Upper lobe of left lung (tissue), 6 donors: Measurements from ENCODE around the gene TMEM134. TPM values are rescaled to one million over a fixed set of nuclear protein-coding genes. Genes with fewer than 3 reads are reported as not detected.

Experiments used
- ATAC-seq, 2 donors: fragments of 200-7000 bp; cut with Tn5 transposase; one replicate each; pipeline ENCODE4 v1.9.1; 2022; ENCODE audit warnings: mild to moderate bottlenecking in 2 of 2, moderate library complexity in 2 of 2; ENCODE audit not compliant: low FRiP score in 2 of 2
- DNase-seq, 2 donors: peaks; one replicate each; pipeline ENCODE4 v3.0.0-alpha.2; 2019 to 2020
- H3K27ac ChIP-seq, 4 donors: fragments of 200-600 bp; sonication (generic); one replicate each; pipeline ENCODE4 v1.5.1; 2016 to 2019
- H3K27me3 ChIP-seq, 4 donors: fragments of 200-600 bp; sonication (generic); one replicate each; pipeline ENCODE4 v1.5.1; 2017 to 2019
- H3K36me3 ChIP-seq, 4 donors: fragments of 200-600 bp; sonication (generic); one replicate each; pipeline ENCODE4 v1.5.1; 2016 to 2019
- H3K4me1 ChIP-seq, 4 donors: fragments of 200-600 bp; sonication (generic); one replicate each; pipeline ENCODE4 v1.5.1; 2018 to 2019
- H3K4me3 ChIP-seq, 4 donors: fragments of 200-600 bp; sonication (generic); one replicate each; pipeline ENCODE4 v1.5.1; 2017 to 2019; ENCODE audit warnings: mild to moderate bottlenecking in 2 of 4, moderate library complexity in 1 of 4
- H3K9me3 ChIP-seq, 4 donors: fragments of 200-600 bp; sonication (generic); one replicate each; pipeline ENCODE4 v1.5.1; 2018 to 2019
- EP300 ChIP-seq, 4 donors: sonication (generic); formaldehyde crosslinking; IDR thresholded peaks; one replicate each; pipeline ENCODE4 v1.5.1; 2017; ENCODE audit warnings: antibody characterized with exemption in 4 of 4, control low read depth in 2 of 4
- POLR2A ChIP-seq, 4 donors: fragments of 450-650 bp; IDR thresholded peaks; one replicate each; pipeline ENCODE4 v1.5.1; 2016 to 2017; ENCODE audit warnings: antibody characterized with exemption in 4 of 4, mild to moderate bottlenecking in 2 of 4
- POLR2AphosphoS5 ChIP-seq, 2 donors: sonication (generic); formaldehyde crosslinking; IDR thresholded peaks; one replicate each; pipeline ENCODE4 v1.5.1; 2017; ENCODE audit warnings: antibody characterized with exemption in 2 of 2
- WGBS, 2 donors: methylation state at CpG; one replicate each; pipeline ENCODE4 v1.1.5; 2017 to 2018; 5-methylcytosine and 5-hydroxymethylcytosine counted together
- total RNA-seq, 6 donors: library from RNA; depleted of rRNA in 4 of 6; stranded (reverse); fragments of >200 nt in 4 of 6; gene quantifications; one replicate each; pipeline versions ENCODE4 v1.1.0 to v1.2.1, GENCODE V29; 2016 to 2021
- TF ChIP-seq, protein P1 (sequence below), 6 experiments: fragments of 450-650 bp in 4 of 6; fragments of 200-600 bp in 2 of 6; sonication (generic) in 2 of 6; IDR thresholded peaks; one replicate each; pipeline ENCODE4 v1.5.1; 2016 to 2019; ENCODE audit warnings: antibody characterized with exemption in 6 of 6
- donor health status: DM: no; HTN: no; CAD: no; lungs with moderate emphysema.
- donor health status: DM: no; HTN: yes; CAD: no; lungs with severe emphysema.

The TMEM134 gene
- total RNA-seq, 6 donors from 2014 or later = 51.2 to 102 (median 75.2) TPM

DNA sequence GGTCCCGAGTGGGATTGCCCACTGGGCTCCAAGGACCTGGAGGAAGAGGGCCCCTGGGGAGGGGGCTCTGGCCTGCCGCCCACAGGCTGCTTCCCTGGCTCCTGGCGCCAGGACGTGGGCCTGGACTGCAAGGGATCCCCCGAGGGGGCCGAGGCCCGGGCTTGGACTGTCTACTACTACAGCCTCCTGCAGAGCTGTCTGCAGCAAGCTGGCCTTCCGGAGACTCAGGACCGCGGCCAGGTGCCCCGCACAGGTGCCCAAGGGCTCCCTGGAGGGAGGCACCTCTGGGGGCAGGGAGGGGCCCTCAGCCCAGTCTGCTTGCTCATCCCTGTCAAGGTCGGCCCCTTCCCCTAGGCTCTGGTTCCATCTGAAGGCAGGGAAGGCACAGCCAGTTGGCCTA, 51.6 kb downstream of the TMEM134 start:
- H3K4me3 ChIP-seq = no peak overlapping the region
- peaks cover 0 to 3% (median 0%) of the 10 kb centered on the region in 4 donors for H3K27me3 ChIP-seq
- DNase-seq (peak in 1 of 2 donors; percentile 83), ATAC-seq (no peak)
- H3K4me1 ChIP-seq = peaks cover 47 to 63% (median 50%) of the 10 kb centered on the region in 4 donors
- TF ChIP-seq, protein P1, sequence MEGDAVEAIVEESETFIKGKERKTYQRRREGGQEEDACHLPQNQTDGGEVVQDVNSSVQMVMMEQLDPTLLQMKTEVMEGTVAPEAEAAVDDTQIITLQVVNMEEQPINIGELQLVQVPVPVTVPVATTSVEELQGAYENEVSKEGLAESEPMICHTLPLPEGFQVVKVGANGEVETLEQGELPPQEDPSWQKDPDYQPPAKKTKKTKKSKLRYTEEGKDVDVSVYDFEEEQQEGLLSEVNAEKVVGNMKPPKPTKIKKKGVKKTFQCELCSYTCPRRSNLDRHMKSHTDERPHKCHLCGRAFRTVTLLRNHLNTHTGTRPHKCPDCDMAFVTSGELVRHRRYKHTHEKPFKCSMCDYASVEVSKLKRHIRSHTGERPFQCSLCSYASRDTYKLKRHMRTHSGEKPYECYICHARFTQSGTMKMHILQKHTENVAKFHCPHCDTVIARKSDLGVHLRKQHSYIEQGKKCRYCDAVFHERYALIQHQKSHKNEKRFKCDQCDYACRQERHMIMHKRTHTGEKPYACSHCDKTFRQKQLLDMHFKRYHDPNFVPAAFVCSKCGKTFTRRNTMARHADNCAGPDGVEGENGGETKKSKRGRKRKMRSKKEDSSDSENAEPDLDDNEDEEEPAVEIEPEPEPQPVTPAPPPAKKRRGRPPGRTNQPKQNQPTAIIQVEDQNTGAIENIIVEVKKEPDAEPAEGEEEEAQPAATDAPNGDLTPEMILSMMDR (IDR thresholded peaks at IDR 0.05) = no peak
- no peak for TF ChIP-seq POLR2AphosphoS5 (IDR thresholded peaks at IDR 0.05)
- TF ChIP-seq EP300 (IDR thresholded peaks at IDR 0.05) = no peak
- TF ChIP-seq POLR2A (IDR thresholded peaks at IDR 0.05) = no peak
- H3K27ac ChIP-seq = peak overlapping the region; percentile 42 to 68 (median 52)
- no peaks in the 10 kb centered on the region for H3K9me3 ChIP-seq
- H3K36me3 ChIP-seq = no peaks in the 10 kb centered on the region
- 71 to 100% methylated on average over 1 to 8 of the region's 12 CpGs for WGBS, 2 donors

DNA sequence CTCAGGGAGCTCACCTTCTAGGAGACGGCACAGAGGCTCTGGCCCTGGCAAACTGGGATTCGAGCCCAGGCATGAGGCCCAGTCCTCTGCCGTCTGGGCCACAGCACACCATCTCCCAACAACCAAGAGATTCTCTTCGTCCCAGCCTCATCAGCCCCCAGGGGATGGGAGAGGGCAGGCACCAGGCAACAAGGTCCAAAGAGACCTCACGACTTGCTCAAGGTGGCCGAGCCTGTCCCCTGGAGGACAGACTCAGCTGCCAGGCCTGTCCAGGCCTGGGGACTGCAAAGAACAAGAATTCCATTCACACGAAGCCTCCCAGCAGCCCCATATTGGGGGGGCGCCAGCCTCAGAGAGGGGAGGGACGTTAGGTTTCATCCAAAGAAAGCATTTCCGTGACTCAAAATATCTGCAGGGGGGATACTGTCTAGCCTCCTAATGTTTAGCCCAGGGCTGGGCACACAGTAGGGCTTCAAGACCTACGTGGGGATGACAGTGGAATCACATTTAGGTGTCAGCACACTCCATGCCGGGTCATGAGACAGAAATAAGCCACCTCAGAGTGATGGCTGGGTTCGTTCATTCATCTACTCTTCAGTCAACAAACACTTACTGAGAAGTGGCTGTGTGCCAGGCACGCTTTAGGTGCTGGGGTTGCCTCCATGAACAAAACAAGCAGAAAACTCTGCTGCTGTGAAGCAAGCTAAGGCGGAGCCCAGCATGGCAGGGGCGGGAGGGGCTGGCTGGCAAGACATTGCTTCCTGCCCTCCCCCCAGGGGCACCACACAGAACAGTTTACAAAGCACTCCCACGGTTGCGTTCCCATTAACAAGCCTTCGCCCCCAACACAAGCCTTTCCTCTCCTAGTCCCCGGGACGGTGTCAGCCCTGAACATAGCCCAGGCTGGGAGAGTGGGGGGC, 52.4 kb downstream of the TMEM134 start:
- TF ChIP-seq, protein P1 (IDR thresholded peaks at IDR 0.05) = no peak
- TF ChIP-seq EP300 (IDR thresholded peaks at IDR 0.05) (no peak), POLR2AphosphoS5 (IDR thresholded peaks at IDR 0.05) (no peak), POLR2A (IDR thresholded peaks at IDR 0.05) (no peak)
- H3K4me3 ChIP-seq = no peak overlapping the region
- WGBS, 2 donors = 31 to 39% methylated on average over 12 to 21 of the region's 21 CpGs
- H3K27me3 ChIP-seq = peaks cover 0 to 3% (median 0%) of the 10 kb centered on the region in 4 donors
- H3K9me3 ChIP-seq = no peaks in the 10 kb centered on the region
- peak overlapping the region; percentile 42 to 68 (median 52) for H3K27ac ChIP-seq
- peak in 1 of 2 donors; percentile 61 for DNase-seq
- H3K36me3 ChIP-seq = no peaks in the 10 kb centered on the region
- H3K4me1 ChIP-seq = peaks cover 47 to 63% (median 50%) of the 10 kb centered on the region in 4 donors
- no peak for ATAC-seq

DNA sequence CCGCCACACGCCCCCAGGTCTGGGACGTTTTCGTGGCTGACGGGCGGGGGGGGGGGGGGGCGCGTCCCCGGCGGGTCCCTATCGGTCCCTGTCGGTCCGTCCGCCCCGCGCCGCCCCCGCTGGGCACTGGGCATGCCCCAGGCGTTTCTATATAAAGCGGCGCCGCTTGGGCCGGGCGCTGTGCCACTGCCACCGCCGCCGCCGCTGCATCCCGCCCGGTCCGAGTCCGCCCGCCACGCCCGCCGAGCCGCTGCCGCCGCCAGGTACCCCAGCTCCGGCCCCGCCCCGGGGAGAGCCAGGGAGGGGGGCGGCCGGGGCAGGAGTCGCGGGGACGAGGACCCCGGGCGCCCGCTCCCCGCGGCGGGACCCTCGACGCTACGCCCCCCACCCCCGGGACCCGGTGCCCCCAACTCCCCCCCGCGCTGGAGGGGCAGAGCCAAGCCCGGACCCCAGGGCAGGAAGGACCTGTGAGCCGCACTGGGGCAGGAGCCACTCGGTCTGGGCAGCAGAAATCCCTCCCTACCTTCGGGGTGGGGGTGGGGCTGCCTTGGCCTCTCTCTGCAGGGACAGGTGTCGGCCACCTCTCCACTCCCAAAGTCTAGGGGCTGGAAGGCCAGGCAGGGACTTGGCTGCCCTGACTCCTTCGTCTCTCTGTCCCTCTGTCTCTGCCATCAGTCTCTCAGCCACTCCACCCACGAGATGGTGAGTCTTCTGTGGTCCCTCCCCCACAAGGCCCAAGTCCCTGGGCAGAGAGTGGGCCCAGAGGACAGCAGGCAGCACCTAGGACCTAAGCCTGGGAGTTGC, 53.3 kb downstream of the TMEM134 start, which contains the start of gene CARNS1:
TSS of gene CARNS1 (plus strand) at position 178 of the 804 bp plus-strand sequence. CDS start at position 700, 522 bp downstream.
- DNase-seq (peak in 1 of 2 donors; percentile 90), ATAC-seq (no peak)
- H3K27ac ChIP-seq = peak within 1 kb of the TSS in 3 of 4 donors; percentile 35 to 71 (median 68)
- peaks cover 43 to 57% (median 48%) of the 10 kb centered on the region in 4 donors for H3K4me1 ChIP-seq
- no peak for TF ChIP-seq POLR2AphosphoS5 (IDR thresholded peaks at IDR 0.05)
- TF ChIP-seq POLR2A (IDR thresholded peaks at IDR 0.05) = no peak
- TF ChIP-seq EP300 (IDR thresholded peaks at IDR 0.05) = no peak
- TF ChIP-seq, protein P1 (IDR thresholded peaks at IDR 0.05) = no peak
- H3K4me3 ChIP-seq = peak within 1 kb of the TSS in 3 of 4 donors; percentile 25 to 42 (median 39)
- H3K36me3 ChIP-seq = no peaks in the 10 kb centered on the region
- H3K9me3 ChIP-seq = no peaks in the 10 kb centered on the region
- 27 to 29% methylated on average over 1 to 13 of the region's 67 CpGs for WGBS, 2 donors
- peaks cover 0 to 3% (median 0%) of the 10 kb centered on the region in 4 donors for H3K27me3 ChIP-seq

DNA sequence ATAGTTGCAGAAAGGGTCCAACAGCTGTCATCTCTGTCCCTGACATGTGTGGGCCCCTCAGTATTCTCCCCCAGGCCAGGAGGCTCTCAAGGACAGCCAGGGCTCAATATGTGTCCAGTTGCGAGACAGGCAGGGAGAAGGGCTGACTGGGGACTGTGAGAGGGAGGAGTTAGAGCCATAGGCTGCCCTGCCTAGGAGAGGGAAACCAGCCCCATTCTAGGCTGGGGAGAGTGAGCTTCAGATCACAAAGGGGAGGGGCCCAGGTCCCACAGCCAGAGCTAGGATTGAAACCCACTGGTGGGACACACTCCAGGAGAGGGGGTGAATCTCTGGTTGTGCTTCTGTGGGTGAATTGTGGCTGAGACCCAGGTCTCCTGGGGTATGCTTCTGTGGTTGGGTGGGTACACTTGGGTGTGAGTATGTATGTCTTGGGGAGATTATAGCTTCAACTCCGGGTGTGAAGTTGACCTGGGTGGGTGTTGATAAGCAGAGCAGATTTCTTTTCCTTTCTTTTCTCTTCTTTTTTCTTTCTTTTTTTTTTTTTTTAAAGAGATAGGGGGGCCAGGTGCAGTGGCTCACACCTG, 55.7 kb downstream of the TMEM134 start:
- H3K4me3 ChIP-seq = no peak overlapping the region
- no peak for ATAC-seq
- peaks cover 0 to 3% (median 0%) of the 10 kb centered on the region in 4 donors for H3K27me3 ChIP-seq
- no peak for DNase-seq
- no peak overlapping the region for H3K27ac ChIP-seq
- 62 to 72% methylated on average over 2 of the region's 2 CpGs for WGBS, 2 donors
- H3K36me3 ChIP-seq = no peaks in the 10 kb centered on the region
- peaks cover 26 to 49% (median 46%) of the 10 kb centered on the region in 4 donors for H3K4me1 ChIP-seq
- no peaks in the 10 kb centered on the region for H3K9me3 ChIP-seq
- TF ChIP-seq POLR2A (IDR thresholded peaks at IDR 0.05) = no peak
- no peak for TF ChIP-seq EP300 (IDR thresholded peaks at IDR 0.05)
- TF ChIP-seq, protein P1 (IDR thresholded peaks at IDR 0.05) = no peak
- no peak for TF ChIP-seq POLR2AphosphoS5 (IDR thresholded peaks at IDR 0.05)
